Neural crest cell (in vitro differentiated cells): ENCODE results near the gene PIGH. TPM values are rescaled to one million over a fixed set of nuclear protein-coding genes. Genes with fewer than 3 reads are reported as not detected.

Experiments
- total RNA-seq: library from RNA; stranded (reverse); gene quantifications from 2 replicates; pipeline ENCODE4 v1.2.1, GENCODE V29; 2021

Gene PIGH
- total RNA-seq, 1 donor from 2014 or later = 19.9 TPM

Other genes starting within 250 kb of the PIGH start
- gene ATP6V1D, start 240.5 kb downstream of the PIGH start, total RNA-seq = 51.2 and 52.9 TPM in 2 replicates
- gene EIF2S1, start 239.9 kb downstream of the PIGH start, total RNA-seq = 108 and 115 TPM in 2 replicates
- not detected in 2 replicates for gene PLEK2, start 188.1 kb downstream of the PIGH start, total RNA-seq
- gene TMEM229B, start 111.5 kb downstream of the PIGH start, total RNA-seq = 5.2 and 5.9 TPM in 2 replicates
- gene PLEKHH1, start 67.0 kb downstream of the PIGH start, total RNA-seq = 35.7 and 40.0 TPM in 2 replicates
- gene ARG2, start 19.7 kb upstream of the PIGH start, total RNA-seq = 19.1 and 22.2 TPM in 2 replicates
- 103 and 112 TPM in 2 replicates for gene VTI1B, start 74.4 kb upstream of the PIGH start, total RNA-seq
- gene RDH11, start 95.5 kb upstream of the PIGH start, total RNA-seq = 78.4 and 79.9 TPM in 2 replicates
- gene RDH12, start 101.6 kb upstream of the PIGH start, total RNA-seq = not detected in 2 replicates
- 24.3 TPM in 2 replicates for gene ZFYVE26, start 216.3 kb upstream of the PIGH start, total RNA-seq
- 14.6 and 16.7 TPM in 2 replicates for gene RAD51B, start 219.5 kb upstream of the PIGH start, total RNA-seq